ENCODE measurements around the gene WNT1. TPM values are rescaled to one million over a fixed set of nuclear protein-coding genes. Genes with fewer than 3 reads are reported as not detected.

The WNT1 gene
- total and polyA plus RNA-seq, 10 of the 15 experiments (the other 5 are each of a cell fraction or from before 2014, with no cell fraction given) = not detected

GRCh38 chr12:48954061-48954460 is 24.1 kb upstream of the WNT1 start (continued):
- TF ChIP-seq CEBPZ (IDR thresholded peaks at IDR 0.05; ENCODE audit: low read depth, low read length) = no peak
- TF ChIP-seq ZBED1 (IDR thresholded peaks at IDR 0.05; ENCODE audit: borderline replicate concordance) = no peak
- TF ChIP-seq IKZF2 (IDR thresholded peaks at IDR 0.05) = no peak
- TF ChIP-seq ZNF24 (IDR thresholded peaks at IDR 0.05) = no peak
- TF ChIP-seq SRF (IDR thresholded peaks at IDR 0.05; ENCODE audit: low read depth in 2 of 2, low read length in 2 of 2) = no peak

- no TSS peak for BruUV-seq (replicated peaks)
- Histone ChIP-seq H3K9ac (ENCODE audit: control insufficient read depth, insufficient read depth, low read length) (no peak overlapping the region), H3K36me3 (ENCODE audit: control insufficient read depth in 2 of 2, insufficient read depth in 2 of 2, low read length in 1 of 2) (peaks cover 3 to 4% of the 10 kb centered on the region in 2 experiments), H3K9me3 (replicated peaks; ENCODE audit: control insufficient read depth, insufficient read depth, low read length) (no peaks in the 10 kb centered on the region), H3K27ac (ENCODE audit: control insufficient read depth, insufficient read depth) (no peak overlapping the region), H3K4me3 (peak overlapping the region; percentile 95), H4K20me1 (ENCODE audit: control insufficient read depth, insufficient read depth) (no peaks in the 10 kb centered on the region), H3K27me3 (replicated peaks in 1 of 2; ENCODE audit: control insufficient read depth in 2 of 2, insufficient read depth in 2 of 2, low read length in 1 of 2) (no peaks in the 10 kb centered on the region), H3K79me2 (ENCODE audit: control insufficient read depth, insufficient read depth, low read length) (peaks cover 50% of the 10 kb centered on the region), H3K4me2 (ENCODE audit: control insufficient read depth, insufficient read depth) (peak overlapping the region; percentile 89), H3K4me1 (ENCODE audit: control insufficient read depth, insufficient read depth, low read length) (peaks cover 14% of the 10 kb centered on the region), H2AFZ (ENCODE audit: control insufficient read depth, low read depth, low read length) (no peak overlapping the region)
- ATAC-seq = peak; percentile 14
- CTCF ChIA-PET = interaction anchor here (0.6 to 5.6 kb wide), 14 partner anchors 15 to 103 kb away, joined by 3 to 40 read pairs (median 4); partner anchors contain the start of genes FKBP11 and WNT1
- intact Hi-C loops (cut with micrococcal nuclease; ENCODE audit: unreplicated experiment) (no loop called here), in situ Hi-C loops (cut with MboI) (no loop called here)
- SMC1A ChIA-PET (ENCODE audit: uncharacterized antibody, unreplicated experiment) = interaction anchor here (0.6 to 2.1 kb wide), 3 partner anchors 14 to 33 kb away, joined by 3 to 6 read pairs (median 3); no protein-coding TSS in a partner anchor
- no peak for FAIRE-seq
- 65% methylated on average over 3 of the region's 3 CpGs for WGBS (ENCODE audit: insufficient coverage, insufficient replicate concordance, low lambda C conversion rate, missing lambda C conversion rate)
- POLR2A ChIA-PET = interaction anchor here (0.6 to 8.1 kb wide), 5 partner anchors 13 to 403 kb away, joined by 3 to 86 read pairs (median 5); partner anchors contain the start of genes DDX23 and WNT10B
- RAD21 ChIA-PET (ENCODE audit: unreplicated experiment) = interaction anchor here (0.6 to 4.0 kb wide), 4 partner anchors 12 to 33 kb away, joined by 3 to 18 read pairs (median 4); partner anchors contain the start of genes FKBP11 and WNT1
- DNase-seq (ENCODE audit: low read depth, low spot score) = no peak
- TF ChIP-seq IKZF2 (IDR thresholded peaks at IDR 0.05) = no peak
- peak; percentile 82 for TF ChIP-seq SPI1 (IDR thresholded peaks at IDR 0.05; ENCODE audit: borderline replicate concordance, insufficient read depth, low read depth, low read length)
Observed at GRCh38 chr12:48954841-48955501, 23.2 kb upstream of the WNT1 start.

Measured in GM12878 (cell line).